Myocyte (in vitro differentiated cells): Measurements from ENCODE around the gene RPL14. TPM values are rescaled to one million over a fixed set of nuclear protein-coding genes. Genes with fewer than 3 reads are reported as not detected.

Experiments used
- total RNA-seq: library from RNA; depleted of rRNA; stranded (reverse); fragments of >200 nt; gene quantifications from 2 replicates; pipeline ENCODE4 v1.2.3, GENCODE V29; 2014

Gene RPL14
- total RNA-seq, 1 donor from 2014 or later, result 240 TPM

Other genes starting within 250 kb of the RPL14 start
- 9.1 and 12.2 TPM in 2 replicates for gene EIF1B, start 147.6 kb upstream of the RPL14 start, total RNA-seq
- not detected in 2 replicates for gene ENTPD3, start 70.2 kb upstream of the RPL14 start, total RNA-seq
- gene ZNF619, start 19.8 kb downstream of the RPL14 start, total RNA-seq, result 2.6 and 4.6 TPM in 2 replicates
- 0.37 and 1.1 TPM in 2 replicates for gene ZNF620, start 48.7 kb downstream of the RPL14 start, total RNA-seq
- 8.7 and 10.0 TPM in 2 replicates for gene ZNF621, start 67.6 kb downstream of the RPL14 start, total RNA-seq